ELF-1 (cell line): ENCODE measurements around the gene ACER1.
"Not testable (repeated sequence)": the region's sequence is repeated elsewhere in the genome, so short reads cannot be mapped to it uniquely, and the experiment has no call there.

Experiments
- DNase-seq: peaks from one replicate; pipeline ENCODE4 v3.0.0-alpha.2; 2016; ENCODE audit warnings: low read depth, low spot score

The ACER1 gene

DNA sequence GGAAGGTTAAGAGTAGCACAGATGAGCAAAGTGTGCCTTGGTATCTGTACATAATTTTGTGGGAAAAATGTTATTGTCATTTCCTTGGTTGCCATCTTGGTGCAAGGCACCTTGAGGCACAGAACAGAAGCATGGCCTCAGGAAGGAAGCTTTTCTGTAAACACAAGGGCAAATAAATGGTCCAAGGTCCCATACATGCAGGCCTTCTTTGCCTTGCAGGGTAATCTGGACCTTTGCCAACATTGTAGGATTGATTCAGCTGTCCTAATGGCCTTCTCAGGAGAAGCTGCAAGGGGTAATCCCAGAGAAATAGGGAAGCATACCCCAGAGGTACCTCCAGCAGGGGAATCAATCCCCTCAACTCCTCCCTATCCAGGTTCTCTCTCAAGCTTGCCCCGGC lies 44.7 kb downstream of the ACER1 start:
- no peak for DNase-seq

DNA sequence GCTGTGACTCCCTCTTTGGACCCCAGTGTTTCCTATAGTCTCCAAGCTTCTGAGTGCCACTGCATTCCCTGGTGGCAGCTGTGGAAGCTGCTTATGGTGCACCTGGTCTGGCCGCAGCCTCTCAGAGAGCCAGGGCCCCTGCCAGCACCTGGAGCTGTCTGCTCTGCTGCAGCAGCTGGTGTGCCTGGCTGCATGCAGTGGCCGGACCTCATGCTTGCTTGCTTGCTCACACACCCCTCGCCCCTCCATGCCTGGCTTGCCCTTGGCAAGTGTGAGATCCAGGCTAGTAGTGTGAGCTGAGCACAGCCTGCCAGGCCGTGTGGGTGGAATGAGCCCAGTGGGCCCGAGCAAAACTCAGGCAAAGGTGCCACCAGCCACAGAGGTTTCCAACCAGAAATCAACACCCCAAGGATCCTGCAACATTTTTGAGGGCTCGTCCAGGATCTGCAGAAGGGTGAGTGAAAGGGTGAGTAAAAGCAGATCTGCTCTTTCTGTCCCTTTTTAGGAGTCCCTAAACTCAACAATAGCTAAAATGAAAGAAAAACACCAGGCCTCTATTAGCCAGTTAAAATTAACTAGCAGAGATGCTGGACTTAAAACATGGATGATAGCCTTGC lies 46.0 kb downstream of the ACER1 start:
- no peak for DNase-seq

DNA sequence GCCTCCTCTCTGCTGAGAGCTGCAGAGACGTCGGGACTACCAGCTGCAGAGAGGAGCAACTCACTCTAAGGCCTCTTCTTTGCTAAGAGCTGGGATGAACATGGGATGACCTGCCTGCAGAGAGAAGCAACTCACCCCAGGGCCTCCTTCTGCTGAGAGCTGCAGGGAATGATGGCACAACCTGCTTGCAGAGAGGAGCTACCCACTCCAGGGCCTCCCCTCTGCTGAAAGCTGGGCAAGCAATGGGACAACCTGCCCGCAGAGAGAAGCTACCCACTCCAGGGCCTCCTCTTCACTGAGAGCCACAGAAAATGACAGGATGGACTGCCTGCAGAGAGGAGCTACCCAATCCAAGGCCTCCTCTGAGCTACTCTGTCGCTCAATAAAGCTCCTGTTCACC lies 46.7 kb downstream of the ACER1 start:
- no peak for DNase-seq

DNA sequence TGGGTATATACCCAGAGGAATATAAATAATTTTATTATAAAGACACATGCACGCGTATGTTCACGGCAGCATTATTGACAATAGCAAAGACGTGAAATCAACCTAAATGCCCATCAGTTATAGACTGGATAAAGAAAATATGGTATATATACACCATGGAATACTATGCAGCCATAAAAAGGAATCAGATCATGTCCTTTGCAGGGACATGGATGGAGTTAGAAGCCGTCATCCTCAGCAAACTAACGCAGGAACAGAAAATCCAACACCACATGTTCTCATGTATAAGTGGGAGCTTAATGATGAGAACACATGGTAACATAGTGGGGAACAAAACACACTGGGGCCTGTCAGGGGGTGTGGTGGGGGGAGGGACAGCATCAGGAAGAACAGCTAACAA lies 51.0 kb downstream of the ACER1 start:
- not testable (repeated sequence) for DNase-seq

DNA sequence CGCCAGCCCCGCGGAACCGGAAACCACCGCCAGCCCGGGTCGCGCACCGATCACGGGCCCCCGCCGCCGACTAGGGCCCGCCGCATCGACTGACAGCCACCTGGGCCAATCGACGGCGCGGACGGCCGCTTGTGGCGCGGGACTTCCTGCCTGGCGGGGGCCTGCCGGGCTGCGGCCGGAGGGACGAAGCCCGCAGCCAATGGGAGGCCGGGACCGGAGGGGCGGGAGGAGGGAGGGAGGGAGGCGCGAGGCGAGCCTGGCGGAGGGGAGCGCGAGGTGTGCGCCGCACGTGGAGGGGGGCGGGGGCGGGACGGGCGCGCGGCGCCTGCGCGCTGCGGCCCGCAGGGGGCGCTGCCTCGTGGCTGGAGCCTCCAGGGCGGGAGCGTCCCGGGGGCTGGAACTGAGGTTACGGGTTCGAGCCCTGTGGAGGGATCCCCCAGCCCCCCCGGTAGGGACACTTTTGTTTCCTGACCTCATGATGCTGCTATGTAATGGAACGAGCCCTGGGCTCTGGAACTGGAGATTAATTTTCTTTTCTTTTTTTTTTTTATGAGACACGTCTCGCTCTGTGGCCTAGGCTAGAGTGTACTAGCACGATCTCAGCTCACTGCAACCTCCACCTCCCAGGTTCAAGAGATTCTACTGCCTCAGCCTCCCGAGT lies 53.4 kb downstream of the ACER1 start, which contains the start of gene MLLT1:
Gene MLLT1 (minus strand): TSS at position 45 of the 661 bp plus-strand sequence. CDS start 191 bp downstream, outside the sequence.
- DNase-seq = peak; percentile 94

DNA sequence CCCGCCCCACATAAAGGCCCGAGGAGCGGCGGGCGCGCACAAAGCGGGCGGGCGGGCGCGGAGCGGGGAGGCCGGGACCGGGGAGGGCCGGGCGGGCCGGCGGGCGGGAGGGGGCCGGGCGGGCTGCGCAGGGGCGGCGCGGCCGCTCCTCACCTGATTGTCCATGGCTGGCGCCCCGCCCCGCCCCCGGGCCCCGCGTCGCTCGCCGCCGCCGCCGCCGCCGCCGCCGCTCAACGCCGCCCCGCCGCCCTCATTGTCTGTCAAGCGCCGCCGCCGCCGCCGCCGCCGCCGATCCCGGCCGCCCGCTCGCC lies 53.8 kb downstream of the ACER1 start:
- no peak for DNase-seq

DNA sequence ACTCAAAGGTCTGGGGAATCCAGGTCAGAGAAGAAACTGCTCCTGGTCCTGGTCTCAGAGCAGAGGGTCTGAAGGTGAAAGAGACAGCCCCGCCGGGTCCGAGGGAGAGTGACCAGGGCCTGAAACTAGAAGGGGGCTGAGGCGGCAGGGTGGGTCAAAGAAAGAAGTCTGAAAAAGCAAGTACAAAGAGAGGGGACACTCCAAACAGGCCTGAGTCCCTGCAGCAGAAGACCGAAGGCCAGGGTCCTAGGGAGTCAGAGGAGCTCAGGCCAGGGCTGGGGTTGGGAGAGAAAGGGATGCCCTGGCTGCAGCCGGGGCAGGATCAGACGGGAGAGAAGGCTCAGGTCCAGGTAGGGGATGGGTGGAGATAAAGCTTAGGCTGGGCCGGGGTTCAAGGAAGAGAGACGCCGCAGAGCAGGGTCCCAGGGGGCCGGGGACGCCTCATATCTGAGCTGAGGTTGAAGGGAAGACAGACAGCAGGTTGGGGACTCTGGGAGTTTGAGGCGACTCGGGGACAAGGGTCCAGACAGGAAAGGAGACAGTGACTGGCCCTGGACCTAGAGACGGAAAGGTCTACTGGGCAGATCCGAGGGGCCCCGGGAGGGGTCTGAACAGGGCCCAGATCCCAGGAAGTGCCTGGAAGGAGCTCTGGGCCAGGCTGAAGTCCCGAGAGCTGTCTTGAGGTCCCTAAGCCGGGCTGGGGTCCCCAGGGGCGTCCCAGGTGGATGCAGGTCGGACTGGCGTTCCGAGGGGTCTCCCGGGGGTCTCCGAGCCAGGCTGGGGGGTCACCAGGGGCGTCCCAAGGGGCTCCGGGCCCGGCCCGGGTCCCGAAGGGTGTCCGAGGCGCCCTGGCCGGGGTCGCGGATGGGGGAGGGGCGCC lies 54.4 kb downstream of the ACER1 start:
- no peak for DNase-seq

DNA sequence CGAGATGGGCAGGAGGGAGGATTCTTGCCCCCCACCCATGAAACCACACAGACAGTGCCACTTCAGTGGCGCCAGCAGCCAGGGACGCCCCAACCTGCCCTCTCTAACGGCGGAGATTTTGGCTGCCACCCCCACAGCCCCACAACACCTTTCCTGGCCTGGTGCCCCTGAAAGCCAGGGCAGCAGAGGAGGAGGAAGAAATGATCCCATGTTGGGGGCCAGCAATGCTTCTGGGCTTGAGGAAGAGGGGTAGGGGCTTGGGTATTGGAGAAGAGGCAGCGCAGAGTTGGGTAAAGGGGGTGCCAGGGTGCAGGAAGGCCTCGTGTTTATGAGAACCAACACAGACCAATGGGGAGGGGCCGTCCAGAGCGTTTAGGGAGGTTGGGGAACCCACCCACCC lies 55.4 kb downstream of the ACER1 start:
- no peak for DNase-seq

DNA sequence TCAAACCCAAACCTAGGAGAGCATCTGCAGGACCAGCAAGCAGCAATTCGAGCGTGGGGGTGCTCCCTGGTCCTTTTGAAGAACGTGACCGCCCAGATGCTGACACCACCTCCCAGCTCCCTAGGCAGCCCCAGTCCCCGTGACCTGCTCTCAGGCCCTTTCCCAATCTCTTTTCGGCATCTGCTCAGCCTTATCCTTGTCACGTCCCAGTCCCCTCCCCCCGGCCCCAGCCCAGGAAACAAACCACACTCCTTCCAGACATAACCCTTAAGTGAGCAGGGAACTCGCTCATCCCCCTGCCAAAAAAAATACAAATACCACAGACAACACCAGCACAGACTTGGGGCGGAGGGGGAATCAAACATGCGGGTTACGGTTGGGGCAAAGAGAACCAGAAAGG lies 57.0 kb downstream of the ACER1 start:
- DNase-seq = peak; percentile 32

DNA sequence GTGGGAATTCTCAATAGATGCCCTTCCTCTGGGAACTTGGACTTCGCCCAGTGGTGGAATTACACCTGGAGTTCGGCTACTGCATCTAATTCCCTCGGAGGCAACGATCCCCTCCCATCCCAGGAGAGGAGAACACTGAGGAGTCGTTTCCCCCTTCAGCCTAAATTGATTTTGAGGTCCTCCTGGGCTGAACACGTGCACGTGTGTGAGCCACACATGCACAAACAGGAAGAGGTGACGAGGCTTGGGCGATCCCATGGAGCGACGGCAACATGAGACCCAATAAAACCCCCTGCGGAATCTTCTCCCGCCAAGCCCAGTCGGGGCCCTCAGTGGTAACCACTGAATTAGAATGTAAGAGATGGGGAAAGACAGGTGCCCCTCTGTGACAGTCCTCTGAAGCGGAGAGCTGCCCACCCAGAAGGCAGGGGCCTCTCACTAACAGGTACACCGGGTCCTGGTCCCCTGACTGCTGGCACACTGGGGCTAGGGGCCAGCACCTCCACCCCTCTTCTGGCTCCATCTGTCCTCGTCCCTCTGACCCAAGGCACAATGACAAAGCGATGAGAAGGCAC lies 58.2 kb downstream of the ACER1 start:
- DNase-seq = no peak

DNA sequence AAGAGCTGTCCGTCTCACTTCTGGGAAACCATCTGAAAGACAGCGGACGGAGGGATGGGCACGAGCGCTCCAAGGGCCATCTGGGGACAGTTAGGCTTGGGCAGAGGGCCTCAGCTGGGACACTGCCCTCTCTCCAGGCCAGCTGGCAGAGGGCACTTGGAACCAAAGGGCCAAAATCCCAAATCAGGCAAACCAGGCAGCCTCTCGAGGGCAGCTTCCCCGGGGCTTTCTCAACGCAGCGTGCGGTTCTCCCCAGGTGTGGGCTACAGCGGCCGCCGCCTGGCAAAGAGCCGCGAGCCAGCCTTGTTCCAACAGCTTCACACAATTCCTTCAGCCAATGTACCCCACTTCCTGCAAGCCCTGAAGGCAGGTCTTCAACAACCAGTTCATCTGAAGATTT lies 58.7 kb downstream of the ACER1 start:
- DNase-seq = no peak

DNA sequence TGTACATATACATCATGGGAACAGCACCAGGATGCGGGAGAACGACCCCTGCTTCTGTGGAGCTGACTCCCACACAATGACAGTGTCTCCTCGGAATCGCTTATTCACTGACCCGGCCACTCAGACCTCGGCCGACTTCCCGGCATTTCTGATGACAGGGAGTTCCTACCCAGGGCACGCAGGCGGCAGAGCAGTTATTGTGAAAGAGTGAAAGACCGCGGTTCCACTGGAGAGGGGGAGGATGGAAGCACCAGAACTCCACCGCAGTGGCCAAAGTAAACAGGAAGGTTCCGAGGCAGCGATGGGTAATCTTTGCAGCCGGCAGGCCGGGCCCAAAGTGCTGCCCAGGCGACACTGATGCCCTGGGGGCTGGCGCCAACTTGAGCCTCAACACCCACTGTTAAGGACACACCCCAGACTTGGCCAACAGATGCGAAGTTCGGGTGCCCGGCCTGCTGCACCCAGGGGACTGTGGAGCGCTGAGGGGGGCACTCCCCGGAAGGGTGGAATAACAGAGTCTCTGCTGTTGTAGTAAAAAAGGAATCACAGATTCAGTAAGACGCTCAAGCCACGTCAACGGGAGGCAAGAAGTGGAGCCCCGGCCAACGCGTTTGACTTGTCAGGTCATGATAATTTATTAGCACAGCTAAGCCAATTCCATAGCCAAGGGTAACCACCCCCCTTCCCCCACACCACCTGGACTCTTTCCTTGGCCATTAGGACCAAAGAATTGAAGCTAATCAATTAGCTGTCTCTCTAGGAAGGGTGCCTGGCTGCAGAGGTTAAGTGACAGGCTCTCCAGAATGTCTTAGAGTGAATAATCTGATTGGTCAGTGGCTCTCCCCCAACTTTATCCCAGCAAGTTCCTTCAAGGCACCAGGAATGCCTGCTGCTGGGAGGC lies 59.5 kb downstream of the ACER1 start:
- peak; percentile 30 for DNase-seq

DNA sequence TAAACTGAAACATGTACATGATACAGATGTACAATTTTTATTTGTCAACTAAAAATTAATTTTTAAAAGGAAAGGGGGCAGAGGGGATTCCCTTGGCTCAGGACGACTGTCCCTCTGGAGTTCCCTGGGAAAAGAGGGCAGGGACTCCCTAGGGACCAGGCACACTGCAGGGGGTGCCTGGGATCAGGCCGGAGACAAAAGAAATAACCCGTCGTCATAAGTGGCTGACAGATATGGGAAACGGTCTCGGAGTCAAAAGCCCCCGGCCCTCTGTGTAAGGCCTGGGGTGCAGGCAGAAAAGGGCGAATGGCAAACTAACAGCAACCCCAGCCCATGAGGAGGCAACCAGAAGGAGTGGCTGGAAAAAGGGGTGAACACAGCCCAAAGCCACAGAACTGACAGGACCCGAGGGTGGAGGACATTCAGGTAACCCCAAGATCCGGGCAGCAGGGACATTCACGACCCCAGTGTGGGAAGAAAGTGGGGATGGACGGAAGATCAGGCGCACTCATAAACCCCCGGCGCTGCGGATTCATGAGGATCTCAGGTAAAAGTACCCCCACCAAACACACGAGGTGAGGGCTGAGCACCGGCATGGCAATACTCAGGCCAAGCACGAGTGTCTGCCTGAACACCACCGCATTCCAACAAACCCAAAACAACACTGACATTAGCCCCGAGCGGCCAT lies 60.4 kb downstream of the ACER1 start:
- DNase-seq = peak; percentile 46

DNA sequence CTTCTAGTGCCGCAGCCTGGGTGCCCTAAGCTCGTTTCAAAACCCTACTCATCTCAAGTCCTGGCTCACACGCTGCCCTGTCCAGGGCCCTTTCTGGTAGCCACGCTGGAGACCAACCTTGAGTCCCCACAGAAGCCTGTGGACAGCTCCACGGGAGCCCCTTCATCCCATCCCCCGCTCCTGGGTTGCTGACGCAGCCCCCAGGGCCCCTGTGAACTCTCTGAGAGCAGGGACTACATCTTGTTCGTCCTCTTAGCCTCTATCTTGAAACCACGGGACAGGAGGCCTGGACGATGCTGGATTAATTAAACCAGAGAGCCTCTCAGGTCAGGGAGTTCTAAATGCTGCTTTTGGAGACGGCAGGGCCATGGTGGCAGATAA lies 61.0 kb downstream of the ACER1 start:
- DNase-seq = no peak

DNA sequence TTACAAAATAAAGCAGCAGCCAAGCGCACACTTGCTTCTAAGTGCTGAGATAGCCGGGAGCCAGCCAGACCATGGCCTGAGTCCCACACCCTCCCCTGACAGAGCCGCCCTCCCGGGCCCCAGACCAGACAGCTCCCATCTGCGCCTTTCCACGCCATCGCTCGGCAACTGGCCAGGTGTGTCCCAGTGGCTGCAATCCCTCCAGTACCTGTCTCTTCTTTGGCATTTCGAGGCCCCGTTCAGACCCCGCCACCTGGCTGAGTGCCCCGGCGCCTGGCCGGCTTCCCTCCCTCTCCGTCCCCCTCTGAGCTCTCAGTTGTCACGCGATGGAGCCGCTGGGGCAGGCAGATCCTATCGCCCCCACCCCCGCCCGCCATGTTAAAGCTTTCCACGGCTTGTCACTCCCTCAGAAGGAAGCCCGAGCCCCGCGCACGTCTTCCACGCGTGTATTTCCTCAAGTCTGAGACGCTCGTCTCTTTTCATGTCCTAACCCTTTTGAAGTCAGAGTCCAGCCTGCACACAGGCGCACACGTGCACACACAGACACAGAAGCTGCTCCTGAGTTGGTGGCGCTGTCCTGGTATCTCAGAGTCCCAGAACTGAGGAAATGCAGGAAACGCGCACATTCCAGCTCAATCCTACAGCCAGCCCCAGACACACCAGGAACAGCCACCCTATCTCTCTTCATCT lies 61.5 kb downstream of the ACER1 start:
- peak; percentile 79 for DNase-seq

DNA sequence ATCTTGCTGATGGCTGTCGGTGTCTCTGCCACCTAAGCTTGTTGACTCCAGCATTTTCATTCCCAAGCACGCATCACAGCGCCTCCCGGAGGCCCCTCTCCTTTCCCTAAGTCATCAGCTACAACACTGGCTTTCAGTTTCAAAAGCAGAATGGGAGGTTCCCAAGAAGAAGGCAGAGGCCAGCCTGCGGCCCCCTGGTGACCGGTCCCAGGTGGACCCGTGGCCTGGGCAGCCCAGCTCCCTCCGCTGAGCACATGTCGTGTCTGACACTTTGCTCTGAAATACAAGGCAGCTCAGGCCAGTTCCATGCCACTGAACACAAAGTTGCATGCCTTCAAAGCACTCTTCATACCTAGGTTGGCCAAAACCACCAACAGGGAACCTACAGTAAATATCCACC lies 62.2 kb downstream of the ACER1 start:
- peak; percentile 40 for DNase-seq

DNA sequence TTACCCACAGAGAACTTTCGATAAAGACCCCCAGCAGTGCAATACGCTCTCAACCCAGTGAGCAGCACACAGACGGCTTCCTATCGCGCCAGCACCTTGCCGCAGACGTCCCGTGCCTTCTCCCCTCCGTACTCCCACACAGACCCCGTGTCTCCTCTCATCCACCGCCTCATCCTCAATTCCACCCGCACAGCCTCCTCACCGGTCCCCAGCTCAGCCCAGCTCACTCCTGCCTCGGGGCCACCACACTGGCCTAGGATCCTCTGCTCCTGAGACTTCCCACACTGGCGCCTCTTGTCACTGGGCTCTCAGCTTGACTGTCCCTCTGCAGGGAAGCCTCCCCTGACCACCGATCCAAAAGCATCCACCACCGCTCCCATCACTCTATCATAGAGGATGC lies 62.6 kb downstream of the ACER1 start:
- DNase-seq = no peak

DNA sequence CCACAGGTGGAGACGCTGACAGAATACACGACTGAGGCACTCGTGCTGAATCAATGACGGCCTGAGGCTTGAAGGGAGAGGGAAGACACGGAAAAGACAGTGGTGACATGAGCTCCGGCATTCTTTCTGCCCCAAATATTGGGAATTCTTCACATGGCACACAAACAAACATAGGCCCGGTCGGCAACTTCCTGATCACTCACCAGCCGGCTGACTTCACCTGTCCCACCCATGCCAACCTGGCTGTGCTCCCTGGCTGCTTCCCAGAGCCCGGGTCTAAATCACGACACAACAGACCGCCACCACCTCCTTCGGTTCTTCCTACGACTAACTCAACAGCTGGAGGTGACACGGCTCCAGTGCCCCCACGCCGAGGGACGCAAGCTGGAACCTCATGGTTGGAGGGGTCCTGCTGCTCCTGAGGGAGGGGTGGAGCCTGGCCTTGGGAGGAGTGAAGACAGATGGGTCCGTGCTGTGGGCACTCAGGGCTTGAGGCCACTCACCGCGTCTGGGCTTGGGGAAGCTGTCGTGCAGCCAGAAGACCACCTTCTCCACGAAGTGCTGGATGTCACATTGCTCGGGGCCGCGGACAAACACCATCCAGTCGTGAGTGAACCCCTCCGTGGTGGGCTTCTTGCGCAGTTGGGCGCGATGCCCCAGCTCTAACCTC lies 63.2 kb downstream of the ACER1 start:
- no peak for DNase-seq

DNA sequence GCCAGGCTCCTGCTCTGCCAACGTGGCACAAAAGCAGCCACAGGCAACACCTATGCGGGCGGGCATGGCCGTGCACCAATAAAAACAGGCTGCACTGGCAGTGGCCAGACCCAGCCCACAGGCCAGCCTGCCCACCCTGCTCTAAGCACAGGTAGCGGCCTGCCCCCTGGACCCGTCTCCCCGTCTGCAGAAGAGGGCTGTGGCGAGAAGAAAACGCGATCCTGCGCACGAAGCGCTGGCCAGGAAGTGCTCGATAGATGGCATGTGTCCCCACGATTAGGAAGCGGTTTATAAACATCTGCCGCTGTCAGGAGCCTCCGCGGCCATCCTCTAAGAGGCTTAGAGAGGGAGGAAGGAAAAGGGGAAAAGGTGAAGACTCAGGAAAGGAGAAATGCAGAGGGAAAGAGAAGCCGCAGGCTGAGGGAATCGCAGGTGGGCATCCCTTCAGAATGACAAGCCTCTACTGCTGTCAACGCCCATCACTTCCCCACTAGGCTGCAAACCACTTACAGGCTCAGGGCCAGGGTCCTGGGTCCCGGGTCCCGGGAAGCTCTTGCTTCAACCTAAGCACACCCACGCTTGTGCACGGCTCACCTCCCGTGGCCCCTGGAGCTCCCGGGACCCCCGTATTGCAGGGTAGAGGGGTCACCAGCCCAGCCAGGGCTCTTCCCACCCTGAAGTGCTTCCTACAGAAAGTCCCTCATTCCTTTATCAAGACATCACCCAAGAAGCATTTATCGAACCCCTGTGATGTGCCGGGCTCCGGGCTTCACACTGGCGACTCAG lies 64.1 kb downstream of the ACER1 start:
- DNase-seq = no peak
